HepG2 (cell line): ENCODE results near the gene MPG. TPM values are rescaled to one million over a fixed set of nuclear protein-coding genes. Genes with fewer than 3 reads are reported as not detected.

Source experiments
- BRCA1 ChIP-seq: sonication (generic); formaldehyde crosslinking; IDR thresholded peaks from 2 replicates; pipeline ENCODE4 v1.4.0; 2020; ENCODE audit warnings: missing genetic modification reagents
- GLMP ChIP-seq: sonication (generic); formaldehyde crosslinking; IDR thresholded peaks from 2 replicates; pipeline ENCODE4 v1.9.0; 2021; ENCODE audit warnings: missing genetic modification reagents, mild to moderate bottlenecking, borderline replicate concordance
- KDM3A ChIP-seq: IDR thresholded peaks from 2 replicates; pipeline ENCODE4 v1.6.1; 2018; ENCODE audit warnings: low read depth, missing compliant biosample characterization
- NR1H2 ChIP-seq: sonication (generic); formaldehyde crosslinking; IDR thresholded peaks from 2 replicates; pipeline ENCODE4 v1.8.1; 2022; ENCODE audit warnings: low read depth, missing genetic modification reagents, borderline replicate concordance
- PAWR ChIP-seq: sonication (generic); formaldehyde crosslinking; IDR thresholded peaks from 2 replicates; pipeline ENCODE4 v1.4.0; 2020; ENCODE audit warnings: missing genetic modification reagents, mild to moderate bottlenecking, borderline replicate concordance
- THRA ChIP-seq: sonication (generic); formaldehyde crosslinking; IDR thresholded peaks from 2 replicates; pipeline ENCODE4 v1.4.0; 2020; ENCODE audit warnings: missing genetic modification reagents, borderline replicate concordance
- ZNF678 ChIP-seq: sonication (generic); formaldehyde crosslinking; IDR thresholded peaks from 2 replicates; pipeline ENCODE4 v1.4.0; 2020; ENCODE audit warnings: mild to moderate bottlenecking, missing genetic modification reagents
- ZNF746 ChIP-seq: sonication (generic); formaldehyde crosslinking; IDR thresholded peaks from 2 replicates; pipeline ENCODE4 v1.8.0; 2022; ENCODE audit warnings: mild to moderate bottlenecking, missing genetic modification reagents
- ZNF776 ChIP-seq: sonication (generic); formaldehyde crosslinking; IDR thresholded peaks from 2 replicates; pipeline ENCODE4 v1.4.0; 2020; ENCODE audit warnings: mild to moderate bottlenecking, missing genetic modification reagents
- ZNF841 ChIP-seq: sonication (generic); formaldehyde crosslinking; IDR thresholded peaks from 2 replicates; pipeline ENCODE4 v1.8.1; 2023; ENCODE audit warnings: missing genetic modification reagents, borderline replicate concordance
- polyA plus RNA-seq, 8 experiments: library from polyadenylated mRNA; depleted of rRNA in 3 of 8; stranded (reverse) in 7 of 8; unstranded in 1 of 8; fragments of >200 nt; fragmentation: Illumina TruSeq in 4 of 8; extraction: Trizol in 4 of 8; gene quantifications; 2 replicates each; pipeline versions ENCODE4 v1.2.1 to v1.2.3, GENCODE V29; 2011 to 2016; ENCODE audit warnings: low read depth in 4 of 8, missing spikeins in 1 of 8, mixed read lengths in 1 of 8; ENCODE audit not compliant: insufficient read depth in 1 of 8
- total RNA-seq, 5 experiments: library from RNA; depleted of rRNA; stranded (reverse); fragments of >200 nt; fragmentation: Illumina TruSeq; extraction: Trizol; gene quantifications; 2 replicates each; pipeline ENCODE4 v1.2.3, GENCODE V29; 2016; ENCODE audit warnings: low read depth in 1 of 5
- TF ChIP-seq, protein P1 (sequence below): sonication (generic); formaldehyde crosslinking; IDR thresholded peaks from 2 replicates; pipeline ENCODE4 v1.5.0; 2020; ENCODE audit warnings: mild to moderate bottlenecking, missing genetic modification reagents, borderline replicate concordance
- TF ChIP-seq, protein P2 (sequence below): IDR thresholded peaks from 2 replicates; pipeline ENCODE4 v1.6.1; 2012; ENCODE audit warnings: inconsistent platforms
- TF ChIP-seq, protein P3 (sequence below): sonication (generic); formaldehyde crosslinking; IDR thresholded peaks from 2 replicates; pipeline ENCODE4 v1.4.0; 2020; ENCODE audit warnings: missing genetic modification reagents

MPG gene
- total and polyA plus RNA-seq, 2 of the 13 experiments (the other 11 are each of a cell fraction or from before 2014, with no cell fraction given): 59.1 to 62.5 TPM

DNA sequence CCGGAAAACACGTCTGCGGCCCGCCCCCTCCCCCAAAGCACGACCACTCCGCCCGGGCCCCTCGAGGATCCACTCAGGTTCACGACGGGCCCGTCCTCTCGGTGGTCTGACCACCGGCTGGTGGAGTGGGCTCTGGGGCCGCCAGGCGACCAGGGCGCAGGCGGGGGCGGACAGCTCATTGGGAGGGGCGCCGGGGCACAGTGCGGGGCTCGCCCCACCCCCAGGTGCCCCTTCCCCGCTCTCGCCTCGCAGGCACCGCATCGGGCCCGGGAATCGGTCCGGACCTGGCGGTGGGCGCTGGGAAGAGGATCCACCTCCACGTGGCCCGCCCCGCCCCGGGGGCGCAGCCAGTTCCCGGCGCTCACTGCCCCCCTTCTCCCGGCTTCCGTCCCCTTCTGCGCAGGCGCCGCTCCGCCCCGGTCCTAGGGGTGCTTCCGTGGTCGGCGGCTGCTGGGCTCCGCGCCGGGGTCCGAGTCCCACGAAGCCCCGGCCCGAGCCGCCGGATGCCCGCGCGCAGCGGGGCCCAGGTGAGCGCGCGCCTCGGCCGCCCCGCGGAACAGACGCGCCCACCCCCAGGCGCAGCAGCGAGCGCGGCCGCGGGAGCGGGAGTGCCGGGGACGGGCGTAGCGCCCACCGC lies at the start of gene MPG (continued):
- TF ChIP-seq, protein P1, sequence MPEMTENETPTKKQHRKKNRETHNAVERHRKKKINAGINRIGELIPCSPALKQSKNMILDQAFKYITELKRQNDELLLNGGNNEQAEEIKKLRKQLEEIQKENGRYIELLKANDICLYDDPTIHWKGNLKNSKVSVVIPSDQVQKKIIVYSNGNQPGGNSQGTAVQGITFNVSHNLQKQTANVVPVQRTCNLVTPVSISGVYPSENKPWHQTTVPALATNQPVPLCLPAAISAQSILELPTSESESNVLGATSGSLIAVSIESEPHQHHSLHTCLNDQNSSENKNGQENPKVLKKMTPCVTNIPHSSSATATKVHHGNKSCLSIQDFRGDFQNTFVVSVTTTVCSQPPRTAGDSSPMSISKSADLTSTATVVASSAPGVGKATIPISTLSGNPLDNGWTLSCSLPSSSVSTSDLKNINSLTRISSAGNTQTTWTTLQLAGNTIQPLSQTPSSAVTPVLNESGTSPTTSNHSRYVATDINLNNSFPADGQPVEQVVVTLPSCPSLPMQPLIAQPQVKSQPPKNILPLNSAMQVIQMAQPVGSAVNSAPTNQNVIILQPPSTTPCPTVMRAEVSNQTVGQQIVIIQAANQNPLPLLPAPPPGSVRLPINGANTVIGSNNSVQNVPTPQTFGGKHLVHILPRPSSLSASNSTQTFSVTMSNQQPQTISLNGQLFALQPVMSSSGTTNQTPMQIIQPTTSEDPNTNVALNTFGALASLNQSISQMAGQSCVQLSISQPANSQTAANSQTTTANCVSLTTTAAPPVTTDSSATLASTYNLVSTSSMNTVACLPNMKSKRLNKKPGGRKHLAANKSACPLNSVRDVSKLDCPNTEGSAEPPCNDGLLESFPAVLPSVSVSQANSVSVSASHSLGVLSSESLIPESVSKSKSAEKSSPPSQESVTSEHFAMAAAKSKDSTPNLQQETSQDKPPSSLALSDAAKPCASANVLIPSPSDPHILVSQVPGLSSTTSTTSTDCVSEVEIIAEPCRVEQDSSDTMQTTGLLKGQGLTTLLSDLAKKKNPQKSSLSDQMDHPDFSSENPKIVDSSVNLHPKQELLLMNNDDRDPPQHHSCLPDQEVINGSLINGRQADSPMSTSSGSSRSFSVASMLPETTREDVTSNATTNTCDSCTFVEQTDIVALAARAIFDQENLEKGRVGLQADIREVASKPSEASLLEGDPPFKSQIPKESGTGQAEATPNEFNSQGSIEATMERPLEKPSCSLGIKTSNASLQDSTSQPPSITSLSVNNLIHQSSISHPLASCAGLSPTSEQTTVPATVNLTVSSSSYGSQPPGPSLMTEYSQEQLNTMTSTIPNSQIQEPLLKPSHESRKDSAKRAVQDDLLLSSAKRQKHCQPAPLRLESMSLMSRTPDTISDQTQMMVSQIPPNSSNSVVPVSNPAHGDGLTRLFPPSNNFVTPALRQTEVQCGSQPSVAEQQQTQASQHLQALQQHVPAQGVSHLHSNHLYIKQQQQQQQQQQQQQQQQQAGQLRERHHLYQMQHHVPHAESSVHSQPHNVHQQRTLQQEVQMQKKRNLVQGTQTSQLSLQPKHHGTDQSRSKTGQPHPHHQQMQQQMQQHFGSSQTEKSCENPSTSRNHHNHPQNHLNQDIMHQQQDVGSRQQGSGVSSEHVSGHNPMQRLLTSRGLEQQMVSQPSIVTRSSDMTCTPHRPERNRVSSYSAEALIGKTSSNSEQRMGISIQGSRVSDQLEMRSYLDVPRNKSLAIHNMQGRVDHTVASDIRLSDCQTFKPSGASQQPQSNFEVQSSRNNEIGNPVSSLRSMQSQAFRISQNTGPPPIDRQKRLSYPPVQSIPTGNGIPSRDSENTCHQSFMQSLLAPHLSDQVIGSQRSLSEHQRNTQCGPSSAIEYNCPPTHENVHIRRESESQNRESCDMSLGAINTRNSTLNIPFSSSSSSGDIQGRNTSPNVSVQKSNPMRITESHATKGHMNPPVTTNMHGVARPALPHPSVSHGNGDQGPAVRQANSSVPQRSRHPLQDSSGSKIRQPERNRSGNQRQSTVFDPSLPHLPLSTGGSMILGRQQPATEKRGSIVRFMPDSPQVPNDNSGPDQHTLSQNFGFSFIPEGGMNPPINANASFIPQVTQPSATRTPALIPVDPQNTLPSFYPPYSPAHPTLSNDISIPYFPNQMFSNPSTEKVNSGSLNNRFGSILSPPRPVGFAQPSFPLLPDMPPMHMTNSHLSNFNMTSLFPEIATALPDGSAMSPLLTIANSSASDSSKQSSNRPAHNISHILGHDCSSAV (CRISPR knock-in tag): no peak
- TF ChIP-seq THRA (peak; percentile 60; the same call in 1 of the 2 replicates), GLMP (no peak), ZNF678 (CRISPR knock-in tag) (no peak), NR1H2 (no peak), KDM3A (CRISPR knock-in tag) (peak; percentile 13; the same call in 1 of the 2 replicates), PAWR (CRISPR knock-in tag) (no peak), ZNF776 (CRISPR knock-in tag) (peak; percentile 31; the same call in 1 of the 2 replicates), ZNF746 (CRISPR knock-in tag) (0 out of 2 replicates have a peak, but pooled peaks have one; percentile 56), BRCA1 (CRISPR knock-in tag) (no peak), ZNF841 (CRISPR knock-in tag) (no peak)
- TF ChIP-seq, protein P2, sequence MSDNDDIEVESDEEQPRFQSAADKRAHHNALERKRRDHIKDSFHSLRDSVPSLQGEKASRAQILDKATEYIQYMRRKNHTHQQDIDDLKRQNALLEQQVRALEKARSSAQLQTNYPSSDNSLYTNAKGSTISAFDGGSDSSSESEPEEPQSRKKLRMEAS: peak; percentile 84
- TF ChIP-seq, protein P3, sequence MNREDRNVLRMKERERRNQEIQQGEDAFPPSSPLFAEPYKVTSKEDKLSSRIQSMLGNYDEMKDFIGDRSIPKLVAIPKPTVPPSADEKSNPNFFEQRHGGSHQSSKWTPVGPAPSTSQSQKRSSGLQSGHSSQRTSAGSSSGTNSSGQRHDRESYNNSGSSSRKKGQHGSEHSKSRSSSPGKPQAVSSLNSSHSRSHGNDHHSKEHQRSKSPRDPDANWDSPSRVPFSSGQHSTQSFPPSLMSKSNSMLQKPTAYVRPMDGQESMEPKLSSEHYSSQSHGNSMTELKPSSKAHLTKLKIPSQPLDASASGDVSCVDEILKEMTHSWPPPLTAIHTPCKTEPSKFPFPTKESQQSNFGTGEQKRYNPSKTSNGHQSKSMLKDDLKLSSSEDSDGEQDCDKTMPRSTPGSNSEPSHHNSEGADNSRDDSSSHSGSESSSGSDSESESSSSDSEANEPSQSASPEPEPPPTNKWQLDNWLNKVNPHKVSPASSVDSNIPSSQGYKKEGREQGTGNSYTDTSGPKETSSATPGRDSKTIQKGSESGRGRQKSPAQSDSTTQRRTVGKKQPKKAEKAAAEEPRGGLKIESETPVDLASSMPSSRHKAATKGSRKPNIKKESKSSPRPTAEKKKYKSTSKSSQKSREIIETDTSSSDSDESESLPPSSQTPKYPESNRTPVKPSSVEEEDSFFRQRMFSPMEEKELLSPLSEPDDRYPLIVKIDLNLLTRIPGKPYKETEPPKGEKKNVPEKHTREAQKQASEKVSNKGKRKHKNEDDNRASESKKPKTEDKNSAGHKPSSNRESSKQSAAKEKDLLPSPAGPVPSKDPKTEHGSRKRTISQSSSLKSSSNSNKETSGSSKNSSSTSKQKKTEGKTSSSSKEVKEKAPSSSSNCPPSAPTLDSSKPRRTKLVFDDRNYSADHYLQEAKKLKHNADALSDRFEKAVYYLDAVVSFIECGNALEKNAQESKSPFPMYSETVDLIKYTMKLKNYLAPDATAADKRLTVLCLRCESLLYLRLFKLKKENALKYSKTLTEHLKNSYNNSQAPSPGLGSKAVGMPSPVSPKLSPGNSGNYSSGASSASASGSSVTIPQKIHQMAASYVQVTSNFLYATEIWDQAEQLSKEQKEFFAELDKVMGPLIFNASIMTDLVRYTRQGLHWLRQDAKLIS (CRISPR knock-in tag): no peak
